Measurements from ENCODE around the gene NFATC2. TPM values are rescaled to one million over a fixed set of nuclear protein-coding genes. Genes with fewer than 3 reads are reported as not detected.

Gene NFATC2
- 10 to 100 TPM in 1 of 5 donors, 1 to 10 TPM in 4; 5.8 to 10.1 (median 8.7) TPM for polyA plus RNA-seq (ENCODE audit: insufficient read depth in 1 of 5, insufficient read length in 5 of 5, low replicate concordance in 1 of 5)
- long read RNA-seq, donor 1: 0 reads
- long read RNA-seq, donor 2: 0 reads
- long read RNA-seq, donor 3: 0 reads
- long read RNA-seq, donor 4: 0 reads
- long read RNA-seq, donor 5: 0 reads
- long read RNA-seq, donor 6: 0 reads
- long read RNA-seq, donor 7: 0 reads
- long read RNA-seq, donor 8: 0 reads

- no peak for DNase-seq
These were observed at the start of gene NFATC2 for GRCh38 chr20:51542571-51543421. NFATC2 (minus strand) TSS chr20:51542719; CDS start chr20:51542499, 220 bp downstream.

DNA sequence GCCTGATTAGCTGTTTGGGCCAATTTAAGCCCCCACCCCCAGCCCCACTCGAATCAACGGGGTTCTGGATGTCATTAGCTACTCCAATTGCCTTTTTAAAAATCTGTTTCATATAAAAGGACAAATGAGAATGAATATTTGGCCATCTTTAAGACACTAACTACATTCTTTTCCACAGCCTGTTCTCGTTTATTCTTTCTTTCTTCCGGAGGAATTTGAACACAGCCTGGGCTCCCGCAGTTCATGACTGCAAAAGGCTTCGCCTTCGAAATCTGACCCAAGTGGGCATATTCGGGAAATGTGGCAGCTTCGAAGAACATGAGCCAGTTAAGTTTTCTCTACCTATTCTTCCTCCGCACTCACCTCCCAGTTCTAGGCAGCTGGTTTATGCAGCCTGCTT lies 49.4 kb upstream of the NFATC2 start:
- no peak for DNase-seq

DNA sequence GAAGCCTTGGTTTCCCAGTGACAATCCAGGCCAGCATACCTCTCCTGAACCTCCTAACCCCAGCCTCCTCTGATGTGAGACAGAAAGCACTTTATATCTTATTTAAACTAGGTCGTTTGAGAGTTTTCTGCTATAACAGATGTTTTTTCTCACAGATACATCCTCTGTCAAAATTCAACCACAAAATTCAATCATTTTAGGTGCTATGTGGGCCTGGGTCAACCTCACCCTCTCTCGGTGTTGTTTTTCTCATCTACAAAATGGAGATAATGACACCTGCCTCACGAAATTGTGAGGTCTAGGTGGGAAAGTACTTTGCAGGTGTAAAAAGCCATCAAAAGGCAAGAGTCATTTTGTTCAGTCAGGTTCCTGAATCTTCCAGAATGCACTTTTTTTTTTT lies 46.2 kb upstream of the NFATC2 start:
- DNase-seq: no peak

DNA sequence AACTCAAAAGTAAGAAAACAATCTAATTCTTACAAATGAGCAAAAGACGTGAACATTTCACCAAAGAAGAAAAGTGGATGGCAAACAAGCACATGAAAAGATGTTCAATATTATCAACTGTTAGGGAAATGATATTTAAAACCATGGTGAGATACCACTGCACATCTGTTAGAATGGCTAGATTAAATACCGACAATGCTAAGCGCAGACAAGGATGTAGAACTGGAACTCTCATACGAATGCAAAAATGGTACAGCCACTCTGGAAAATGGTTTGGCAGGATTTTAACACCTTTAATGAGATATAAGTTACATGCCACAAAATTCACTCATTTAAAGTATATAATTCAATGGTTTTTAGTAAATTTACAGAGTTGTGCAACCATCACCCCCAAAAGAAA lies 44.6 kb upstream of the NFATC2 start:
- DNase-seq: no peak

DNA sequence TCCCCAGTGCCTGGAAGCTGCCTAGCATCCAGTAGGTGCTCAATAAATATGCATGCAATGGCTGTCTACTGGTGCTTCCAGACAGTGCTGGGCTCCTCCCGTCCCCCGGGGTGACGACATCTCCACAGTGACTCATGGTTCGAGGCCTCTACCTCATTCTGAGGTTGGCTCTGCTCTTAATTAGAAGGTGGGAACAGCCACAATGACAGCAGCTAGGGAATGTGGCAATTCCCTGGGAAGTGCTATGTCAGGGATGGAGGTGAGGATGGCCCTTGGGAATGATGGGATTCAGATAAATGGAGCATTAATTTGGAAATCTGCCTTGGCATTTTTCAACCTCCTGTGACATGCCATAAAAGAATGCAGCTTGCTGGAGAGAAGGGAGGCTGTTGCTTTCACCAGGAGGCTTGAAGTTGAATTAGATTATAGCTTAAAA lies 43.5 kb upstream of the NFATC2 start:
- no peak for DNase-seq

- no peak for DNase-seq
These were observed 42.6 kb upstream of the NFATC2 start for GRCh38 chr20:51585148-51585547.

DNA sequence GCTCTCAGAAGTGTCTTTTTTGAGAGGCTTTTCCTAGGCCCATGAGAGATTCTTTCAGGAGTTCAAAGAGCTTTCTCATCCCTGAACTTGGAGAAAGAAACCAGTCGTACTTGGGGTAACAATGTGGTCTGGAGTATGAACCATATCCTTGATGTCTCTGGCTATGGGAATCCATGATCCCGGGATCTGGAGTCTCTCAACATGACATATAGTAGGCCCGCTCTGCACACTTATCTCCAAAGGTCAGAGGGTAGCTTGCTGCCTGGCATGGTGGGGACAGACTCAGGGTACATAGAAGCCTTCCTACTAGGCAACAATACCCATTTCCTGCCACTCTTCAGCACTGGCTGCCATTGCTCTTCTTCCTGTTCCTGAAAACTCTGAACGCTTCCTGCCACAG lies 42.2 kb upstream of the NFATC2 start:
- no peak for DNase-seq

GRCh38 chr20:51584116-51584515 lies 41.6 kb upstream of the NFATC2 start:
- DNase-seq: no peak

DNA sequence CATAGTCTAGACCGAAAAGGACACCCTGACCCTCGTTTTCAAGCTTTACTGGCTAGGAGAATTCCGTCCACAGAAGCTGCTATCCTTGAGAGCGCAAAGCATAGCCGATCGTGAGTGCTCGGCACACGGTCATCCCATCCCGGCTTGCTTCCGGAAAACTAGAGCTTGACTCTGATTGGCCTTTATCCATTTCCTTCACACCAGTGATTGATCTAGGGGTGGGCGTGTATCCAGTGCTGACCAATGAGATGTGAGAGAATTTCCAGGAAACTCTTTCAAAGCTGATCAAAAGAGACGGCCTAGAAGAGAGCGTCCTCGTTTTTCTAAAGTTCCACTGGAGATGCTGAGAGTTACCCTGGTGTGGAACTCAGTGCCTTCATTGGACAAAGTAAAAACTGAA lies 41.0 kb upstream of the NFATC2 start:
- DNase-seq: no peak

DNA sequence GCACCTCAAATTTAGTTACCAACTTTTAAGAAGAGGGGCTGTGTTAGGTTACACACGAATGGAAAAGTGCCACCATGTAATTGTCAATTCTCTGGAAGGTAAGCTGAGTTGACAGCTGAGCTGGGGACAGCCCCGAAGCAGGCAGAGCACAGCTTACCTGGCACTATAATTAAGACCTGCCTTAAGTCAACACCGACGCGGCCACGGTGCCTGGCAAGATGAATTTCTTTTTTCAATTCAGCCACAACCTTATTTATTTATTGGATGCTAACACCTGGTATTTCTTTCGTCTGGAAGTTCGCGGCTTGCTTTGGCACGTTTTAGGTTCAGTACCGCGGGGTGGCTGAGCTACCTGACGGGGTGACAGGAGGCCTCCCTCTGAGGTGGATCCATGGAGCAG lies 40.6 kb upstream of the NFATC2 start:
- no peak for DNase-seq

DNA sequence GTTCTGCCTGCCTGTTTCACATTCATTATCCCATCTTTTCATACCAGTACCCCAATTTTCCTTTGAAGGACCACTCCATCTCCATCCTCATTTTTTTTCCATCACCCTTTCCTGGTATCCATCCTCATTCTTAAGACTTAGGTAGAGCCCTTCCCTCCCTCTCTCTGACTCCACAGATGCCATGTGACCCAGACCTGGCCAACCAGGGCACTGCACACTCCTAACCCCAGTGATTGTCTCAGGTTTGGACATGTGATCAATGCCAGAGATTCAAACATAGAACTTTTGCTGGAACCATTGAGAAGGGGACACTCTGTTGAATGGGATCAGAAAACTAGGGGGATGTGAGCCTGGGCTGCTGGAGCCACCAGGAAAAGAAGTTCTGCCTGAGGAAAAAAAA lies 39.1 kb upstream of the NFATC2 start:
- no peak for DNase-seq

DNA sequence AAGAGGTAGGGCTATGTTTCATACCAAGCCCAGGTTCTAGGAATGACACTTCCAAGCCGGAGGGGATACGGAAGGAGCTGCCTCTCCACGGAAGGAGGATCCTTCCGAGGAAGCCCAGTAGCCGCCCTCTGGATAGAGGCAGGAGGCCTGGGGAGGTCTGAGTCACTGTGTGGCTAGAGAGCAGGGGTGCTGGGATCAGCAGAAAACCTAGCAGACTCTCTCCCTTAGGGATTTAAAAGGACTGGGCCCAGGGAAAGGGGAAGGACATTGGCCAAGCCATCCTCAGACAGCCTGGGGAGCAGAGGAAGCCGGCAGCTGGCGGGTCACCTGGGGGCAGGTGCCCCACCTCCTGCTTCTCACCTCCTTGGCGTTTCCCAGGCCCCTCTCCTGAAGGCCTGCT lies 36.6 kb upstream of the NFATC2 start:
- DNase-seq: no peak

DNA sequence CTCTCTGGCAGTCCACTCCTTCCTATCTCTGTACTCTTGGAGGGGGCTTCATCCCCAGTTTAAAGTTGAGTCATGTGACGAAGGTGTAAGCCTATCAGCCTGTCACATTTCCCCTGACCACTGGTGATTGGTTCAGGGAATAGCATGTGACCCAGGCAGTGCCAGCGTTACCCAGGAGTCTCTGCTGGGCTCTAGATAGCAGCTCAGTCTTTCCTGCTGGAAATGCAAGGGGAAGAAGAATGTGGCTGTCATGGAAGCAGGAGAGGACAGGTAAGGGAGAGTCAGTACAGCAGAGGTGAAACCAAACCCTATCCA lies 35.6 kb upstream of the NFATC2 start:
- DNase-seq: no peak

DNA sequence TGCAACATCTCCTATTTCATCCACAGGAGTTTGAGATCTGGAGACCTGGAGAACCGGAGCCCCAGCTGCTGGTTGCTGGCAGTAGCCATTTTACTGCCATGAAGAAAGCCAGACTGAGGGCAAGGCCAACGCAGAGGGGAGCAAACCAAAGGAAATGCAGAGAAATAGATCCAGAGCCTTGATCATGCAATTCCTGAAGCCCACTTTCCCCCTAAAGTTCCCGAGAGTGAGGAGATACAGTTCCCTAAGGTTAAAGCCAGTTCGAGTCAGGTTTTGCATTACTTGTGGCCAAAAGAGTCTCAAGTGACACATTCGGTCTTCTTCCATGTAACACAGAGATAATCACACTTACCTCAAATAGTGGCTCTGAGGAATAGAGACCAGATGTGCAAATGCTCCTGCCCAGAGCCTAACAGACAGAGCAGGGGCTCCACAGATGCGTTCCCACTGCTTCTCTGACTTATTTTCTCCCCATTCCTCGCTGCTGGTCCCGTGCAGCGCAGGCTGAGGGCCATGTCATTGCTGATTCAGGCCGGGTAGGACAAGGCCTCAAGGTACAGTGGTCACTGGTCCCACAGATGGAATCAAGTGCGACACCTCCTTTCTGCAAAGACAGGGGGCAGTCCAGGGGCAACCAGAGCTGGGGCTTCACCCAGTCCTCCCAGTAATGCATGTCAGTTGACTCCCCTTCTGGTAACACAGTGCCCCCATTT lies 35.1 kb upstream of the NFATC2 start:
- no peak for DNase-seq

GRCh38 chr20:51575486-51575885 lies 33.0 kb upstream of the NFATC2 start:
- DNase-seq: no peak

GRCh38 chr20:51574248-51575033 lies 31.9 kb upstream of the NFATC2 start:
- no peak for DNase-seq

GRCh38 chr20:51573576-51574243 lies 31.2 kb upstream of the NFATC2 start:
- no peak for DNase-seq

DNA sequence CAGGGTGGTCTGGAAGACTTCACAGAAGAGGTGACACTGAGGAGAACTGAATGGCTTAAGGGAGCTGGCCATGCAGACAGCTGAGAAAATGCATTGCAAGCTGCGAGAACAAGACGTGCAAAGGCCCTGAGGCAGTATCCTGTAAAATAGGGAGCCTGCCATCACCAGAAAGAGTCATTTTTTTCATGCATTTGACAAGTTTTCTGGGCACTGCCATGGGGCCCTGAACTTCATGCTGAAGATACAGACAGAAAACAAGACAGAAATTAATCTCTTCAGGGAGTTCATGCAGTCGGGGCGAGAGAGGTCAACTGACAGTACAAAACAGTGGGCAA lies 28.9 kb upstream of the NFATC2 start:
- no peak for DNase-seq

DNA sequence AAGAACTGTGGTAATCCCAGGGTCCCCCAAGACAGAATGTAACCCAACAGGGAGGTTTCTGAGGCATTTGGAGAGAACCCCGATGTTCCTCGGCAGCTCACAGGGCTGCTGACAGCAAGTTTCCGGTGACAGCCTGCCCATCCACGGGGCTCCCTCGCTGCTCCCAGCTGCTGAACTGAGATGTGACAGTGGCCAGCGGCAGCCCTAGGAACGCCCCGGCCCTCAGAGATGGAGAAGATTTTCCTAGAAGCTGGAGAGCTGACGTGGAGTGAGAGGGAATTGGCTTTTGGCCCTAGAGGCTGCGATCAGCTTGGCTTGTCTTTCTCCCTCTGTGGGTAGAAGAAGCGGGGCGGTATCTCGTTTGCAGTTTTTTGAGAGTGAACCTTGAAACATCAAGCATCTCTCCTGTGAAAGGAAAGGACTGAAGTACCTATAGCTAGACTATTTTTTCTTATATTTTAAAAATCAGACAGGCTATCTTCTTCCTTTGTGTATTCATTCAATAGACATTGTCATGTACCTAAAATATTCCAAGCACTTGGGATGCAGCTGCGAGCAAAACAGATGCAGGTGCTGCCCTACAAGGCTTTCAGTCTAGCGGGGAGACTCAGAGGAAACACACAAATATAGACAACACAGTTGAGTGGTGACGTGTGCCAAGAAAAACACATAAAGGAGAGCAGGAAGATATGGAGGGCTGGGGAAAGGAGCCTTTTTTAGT lies 28.4 kb upstream of the NFATC2 start:
- DNase-seq: peak; percentile 46 to 69

DNA sequence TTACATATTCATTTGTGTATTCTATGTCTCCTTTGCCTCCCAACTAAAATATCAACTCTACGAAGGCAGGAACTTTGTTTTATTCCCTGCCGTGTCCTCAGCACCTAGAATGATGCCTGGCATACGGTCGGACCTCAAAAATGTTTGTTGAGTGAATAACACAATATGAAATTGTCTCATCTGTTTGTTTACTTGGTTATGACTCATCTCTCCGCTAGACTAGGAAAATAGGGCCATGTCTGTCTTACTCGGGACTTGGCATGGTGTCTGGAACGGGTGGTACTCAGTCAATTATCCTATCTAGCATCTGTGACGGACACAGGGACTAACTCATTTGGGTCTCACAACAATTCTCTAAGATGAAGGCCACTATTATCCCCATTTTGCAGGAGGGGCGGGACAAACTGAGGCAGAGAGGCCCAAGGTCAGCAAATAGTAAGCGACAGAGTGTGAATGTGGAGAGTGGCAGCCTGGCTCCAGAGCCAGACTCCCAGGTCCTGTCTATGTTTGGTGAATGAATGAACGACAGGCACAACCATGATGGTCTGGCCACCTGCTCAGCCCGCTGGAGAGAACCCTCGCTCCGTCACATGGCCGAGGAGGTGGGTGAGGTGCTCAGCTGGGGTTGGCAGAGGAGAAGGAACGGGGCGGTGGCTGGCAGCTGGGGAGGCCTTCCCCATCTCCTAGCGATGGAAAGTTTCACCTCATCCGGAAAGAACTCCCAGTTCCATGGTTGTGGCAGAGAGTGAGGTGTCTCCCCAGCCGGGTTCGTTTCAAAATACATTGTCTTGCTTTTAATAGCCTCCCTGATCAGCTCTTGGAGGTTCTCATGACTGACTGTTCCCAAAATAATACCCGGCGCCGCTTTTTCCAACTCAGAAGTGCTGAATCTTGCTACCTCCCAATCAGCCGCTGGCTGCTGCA lies 27.6 kb upstream of the NFATC2 start:
- DNase-seq: no peak
